Measurements from ENCODE around the gene CASQ1. TPM values are rescaled to one million over a fixed set of nuclear protein-coding genes. Genes with fewer than 3 reads are reported as not detected.

The CASQ1 gene
- total and polyA plus RNA-seq, 4 donors = 0.08 to 0.37 (median 0.25) TPM

DNA sequence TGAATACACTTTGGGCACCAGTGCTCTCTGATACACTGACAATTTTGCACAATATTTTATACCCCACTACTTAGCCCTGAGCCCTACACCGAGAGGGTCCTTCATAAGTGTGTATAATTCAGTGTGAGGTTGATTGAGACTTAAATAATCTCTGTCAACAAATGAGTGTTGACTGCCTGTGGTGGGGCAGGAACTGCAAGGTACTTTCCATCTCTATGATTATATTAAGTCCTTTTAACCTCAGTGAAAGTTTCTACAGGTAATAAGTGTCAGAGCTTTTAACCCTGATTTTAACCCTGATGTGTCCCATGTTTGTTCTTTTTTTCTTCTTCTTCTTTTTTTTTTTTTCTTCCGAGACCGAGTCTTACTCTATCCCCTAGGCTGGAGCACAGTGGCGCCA, 5.8 kb downstream of the CASQ1 start:
- no peak for DNase-seq
- Histone ChIP-seq H3K27me3 (ENCODE audit: control insufficient read depth in 3 of 3, insufficient read depth in 3 of 3, low read length in 2 of 3) (no peaks in the 10 kb centered on the region), H3K9me3 (ENCODE audit: control insufficient read depth in 4 of 4, insufficient read depth in 3 of 4, low read length in 3 of 4) (no peaks in the 10 kb centered on the region), H3K4me3 (no peak overlapping the region), H3K27ac (ENCODE audit: low read depth in 1 of 2, low read length in 1 of 2) (no peak overlapping the region), H3K4me1 (ENCODE audit: control insufficient read depth in 5 of 5, insufficient read depth in 5 of 5, low read length in 5 of 5) (peaks cover 0 to 9% (median 2%) of the 10 kb centered on the region in 5 donors), H3K36me3 (ENCODE audit: control insufficient read depth in 4 of 4, insufficient read depth in 4 of 4, low read length in 4 of 4) (no peaks in the 10 kb centered on the region), H3K9ac (ENCODE audit: insufficient read depth in 1 of 2, low read length in 2 of 2) (no peak overlapping the region)
- ATAC-seq (ENCODE audit: insufficient read depth, low FRiP score) = no peak
- 85 to 90% methylated on average over 4 of the region's 4 CpGs for WGBS, 2 donors
- TF ChIP-seq, protein P1, sequence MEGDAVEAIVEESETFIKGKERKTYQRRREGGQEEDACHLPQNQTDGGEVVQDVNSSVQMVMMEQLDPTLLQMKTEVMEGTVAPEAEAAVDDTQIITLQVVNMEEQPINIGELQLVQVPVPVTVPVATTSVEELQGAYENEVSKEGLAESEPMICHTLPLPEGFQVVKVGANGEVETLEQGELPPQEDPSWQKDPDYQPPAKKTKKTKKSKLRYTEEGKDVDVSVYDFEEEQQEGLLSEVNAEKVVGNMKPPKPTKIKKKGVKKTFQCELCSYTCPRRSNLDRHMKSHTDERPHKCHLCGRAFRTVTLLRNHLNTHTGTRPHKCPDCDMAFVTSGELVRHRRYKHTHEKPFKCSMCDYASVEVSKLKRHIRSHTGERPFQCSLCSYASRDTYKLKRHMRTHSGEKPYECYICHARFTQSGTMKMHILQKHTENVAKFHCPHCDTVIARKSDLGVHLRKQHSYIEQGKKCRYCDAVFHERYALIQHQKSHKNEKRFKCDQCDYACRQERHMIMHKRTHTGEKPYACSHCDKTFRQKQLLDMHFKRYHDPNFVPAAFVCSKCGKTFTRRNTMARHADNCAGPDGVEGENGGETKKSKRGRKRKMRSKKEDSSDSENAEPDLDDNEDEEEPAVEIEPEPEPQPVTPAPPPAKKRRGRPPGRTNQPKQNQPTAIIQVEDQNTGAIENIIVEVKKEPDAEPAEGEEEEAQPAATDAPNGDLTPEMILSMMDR (IDR thresholded peaks at IDR 0.05; ENCODE audit: control extremely low read depth, extremely low read depth) = no peak

DNA sequence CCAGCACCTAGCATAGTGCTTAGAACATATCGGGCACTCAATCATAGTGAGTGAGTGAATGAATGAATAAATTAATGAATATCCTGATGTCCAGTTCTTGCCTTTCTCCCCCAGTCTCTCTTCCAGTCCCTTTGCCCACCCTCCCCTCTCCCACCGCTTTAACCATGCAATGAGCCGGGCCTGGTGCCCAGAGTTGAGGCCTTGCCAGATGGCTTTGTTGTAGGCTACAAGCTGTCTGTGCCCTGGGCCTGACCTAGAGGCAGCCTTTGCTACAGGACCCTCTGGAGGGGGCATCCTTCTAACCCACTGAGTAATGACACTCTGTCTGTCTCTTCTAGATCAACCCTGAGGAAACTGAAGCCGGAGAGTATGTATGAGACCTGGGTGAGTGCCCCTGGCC, 6.9 kb downstream of the CASQ1 start:
- 96 to 97% methylated on average over 4 of the region's 4 CpGs for WGBS, 2 donors
- DNase-seq (no peak), ATAC-seq (ENCODE audit: insufficient read depth, low FRiP score) (no peak)
- H3K4me3 ChIP-seq = no peak overlapping the region
- no peaks in the 10 kb centered on the region for H3K9me3 ChIP-seq (ENCODE audit: control insufficient read depth in 4 of 4, insufficient read depth in 3 of 4, low read length in 3 of 4)
- no peaks in the 10 kb centered on the region for H3K36me3 ChIP-seq (ENCODE audit: control insufficient read depth in 4 of 4, insufficient read depth in 4 of 4, low read length in 4 of 4)
- H3K27ac ChIP-seq (ENCODE audit: low read depth in 1 of 2, low read length in 1 of 2) = no peak overlapping the region
- H3K4me1 ChIP-seq (ENCODE audit: control insufficient read depth in 5 of 5, insufficient read depth in 5 of 5, low read length in 5 of 5) = peaks cover 0 to 9% (median 2%) of the 10 kb centered on the region in 5 donors
- H3K27me3 ChIP-seq (ENCODE audit: control insufficient read depth in 3 of 3, insufficient read depth in 3 of 3, low read length in 2 of 3) = no peaks in the 10 kb centered on the region
- TF ChIP-seq, protein P1 (IDR thresholded peaks at IDR 0.05; ENCODE audit: control extremely low read depth, extremely low read depth) = no peak
- H3K9ac ChIP-seq (ENCODE audit: insufficient read depth in 1 of 2, low read length in 2 of 2) = no peak overlapping the region

DNA sequence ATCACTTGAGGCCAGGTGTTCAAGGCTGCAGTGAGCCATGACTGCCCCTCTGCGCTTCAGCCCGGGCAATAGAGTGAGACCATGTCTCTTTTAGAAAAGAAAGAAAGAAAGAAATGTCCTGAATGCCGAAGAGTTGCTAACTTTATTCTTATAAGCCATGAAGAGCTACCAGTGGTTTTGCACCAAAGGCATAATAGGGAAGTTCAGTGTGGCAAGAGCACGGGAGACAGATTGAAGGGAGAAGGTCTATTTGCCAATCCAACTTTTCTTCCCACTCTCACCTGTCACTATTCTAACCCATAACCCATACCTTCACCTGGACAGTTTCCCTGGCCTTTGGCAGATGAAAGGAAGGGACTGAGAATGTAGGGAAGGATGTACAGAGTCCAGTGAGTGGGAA, 10.4 kb downstream of the CASQ1 start:
- Histone ChIP-seq H3K9me3 (ENCODE audit: control insufficient read depth in 4 of 4, insufficient read depth in 3 of 4, low read length in 3 of 4) (no peaks in the 10 kb centered on the region), H3K27ac (ENCODE audit: low read depth in 1 of 2, low read length in 1 of 2) (no peak overlapping the region), H3K4me1 (ENCODE audit: control insufficient read depth in 5 of 5, insufficient read depth in 5 of 5, low read length in 5 of 5) (peaks cover 0 to 9% (median 4%) of the 10 kb centered on the region in 5 donors), H3K27me3 (ENCODE audit: control insufficient read depth in 3 of 3, insufficient read depth in 3 of 3, low read length in 2 of 3) (no peaks in the 10 kb centered on the region), H3K9ac (ENCODE audit: insufficient read depth in 1 of 2, low read length in 2 of 2) (no peak overlapping the region), H3K4me3 (no peak overlapping the region), H3K36me3 (ENCODE audit: control insufficient read depth in 4 of 4, insufficient read depth in 4 of 4, low read length in 4 of 4) (no peaks in the 10 kb centered on the region)
- no peak for ATAC-seq (ENCODE audit: insufficient read depth, low FRiP score)
- WGBS, 2 donors = 79 to 81% methylated on average over 4 of the region's 4 CpGs
- TF ChIP-seq, protein P1 (IDR thresholded peaks at IDR 0.05; ENCODE audit: control extremely low read depth, extremely low read depth) = no peak
- DNase-seq = no peak

Measured in lung (tissue), 12 donors.